ENCODE data around the gene AIMP1. TPM values are rescaled to one million over a fixed set of nuclear protein-coding genes. Genes with fewer than 3 reads are reported as not detected.

AIMP1 gene
- total and polyA plus RNA-seq, 2 of the 13 experiments (the other 11 are each of a cell fraction or from before 2014, with no cell fraction given): 28.6 to 82.9 TPM

DNA sequence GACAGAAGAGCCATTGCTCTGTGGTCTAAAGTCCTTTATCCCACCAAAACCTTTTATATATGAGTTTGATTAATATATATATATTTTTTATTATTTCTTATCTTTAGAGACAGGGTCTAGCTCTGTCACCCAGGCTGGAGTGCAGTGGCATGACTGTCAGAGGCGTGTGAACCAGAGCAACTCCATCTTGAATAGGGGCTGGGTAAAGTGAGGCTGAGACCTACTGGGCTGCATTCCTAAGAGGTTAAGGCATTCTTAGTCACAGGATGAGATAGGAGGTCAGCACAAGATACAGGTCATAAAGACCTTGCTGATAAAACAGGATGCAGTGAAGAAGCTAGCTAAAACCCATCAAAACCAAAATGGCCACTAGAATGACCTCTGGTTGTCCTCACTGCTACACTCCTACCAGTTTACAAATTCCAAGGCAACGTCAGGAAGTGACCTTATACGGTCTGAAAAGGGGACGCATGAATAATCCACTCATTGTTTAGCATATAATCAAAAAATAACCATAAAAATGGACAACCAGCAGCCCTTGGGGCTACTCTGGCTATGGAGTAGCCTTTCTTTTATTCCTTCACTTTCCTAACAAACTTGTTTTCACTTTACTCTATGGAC lies 10.8 kb upstream of the AIMP1 start (continued):
- TF ChIP-seq, protein P1, sequence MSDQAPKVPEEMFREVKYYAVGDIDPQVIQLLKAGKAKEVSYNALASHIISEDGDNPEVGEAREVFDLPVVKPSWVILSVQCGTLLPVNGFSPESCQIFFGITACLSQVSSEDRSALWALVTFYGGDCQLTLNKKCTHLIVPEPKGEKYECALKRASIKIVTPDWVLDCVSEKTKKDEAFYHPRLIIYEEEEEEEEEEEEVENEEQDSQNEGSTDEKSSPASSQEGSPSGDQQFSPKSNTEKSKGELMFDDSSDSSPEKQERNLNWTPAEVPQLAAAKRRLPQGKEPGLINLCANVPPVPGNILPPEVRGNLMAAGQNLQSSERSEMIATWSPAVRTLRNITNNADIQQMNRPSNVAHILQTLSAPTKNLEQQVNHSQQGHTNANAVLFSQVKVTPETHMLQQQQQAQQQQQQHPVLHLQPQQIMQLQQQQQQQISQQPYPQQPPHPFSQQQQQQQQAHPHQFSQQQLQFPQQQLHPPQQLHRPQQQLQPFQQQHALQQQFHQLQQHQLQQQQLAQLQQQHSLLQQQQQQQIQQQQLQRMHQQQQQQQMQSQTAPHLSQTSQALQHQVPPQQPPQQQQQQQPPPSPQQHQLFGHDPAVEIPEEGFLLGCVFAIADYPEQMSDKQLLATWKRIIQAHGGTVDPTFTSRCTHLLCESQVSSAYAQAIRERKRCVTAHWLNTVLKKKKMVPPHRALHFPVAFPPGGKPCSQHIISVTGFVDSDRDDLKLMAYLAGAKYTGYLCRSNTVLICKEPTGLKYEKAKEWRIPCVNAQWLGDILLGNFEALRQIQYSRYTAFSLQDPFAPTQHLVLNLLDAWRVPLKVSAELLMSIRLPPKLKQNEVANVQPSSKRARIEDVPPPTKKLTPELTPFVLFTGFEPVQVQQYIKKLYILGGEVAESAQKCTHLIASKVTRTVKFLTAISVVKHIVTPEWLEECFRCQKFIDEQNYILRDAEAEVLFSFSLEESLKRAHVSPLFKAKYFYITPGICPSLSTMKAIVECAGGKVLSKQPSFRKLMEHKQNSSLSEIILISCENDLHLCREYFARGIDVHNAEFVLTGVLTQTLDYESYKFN (CRISPR knock-in tag; conservative IDR thresholded peaks at IDR 0.05): no peak
- TF ChIP-seq POLR2A (IDR thresholded peaks at IDR 0.05; ENCODE audit: insufficient read depth in 1 of 2, low read depth in 2 of 2, low read length in 2 of 2) (no peak), ZNF749 (CRISPR knock-in tag; IDR thresholded peaks at IDR 0.05; ENCODE audit: borderline replicate concordance) (no peak)
- TF ChIP-seq, protein P2, sequence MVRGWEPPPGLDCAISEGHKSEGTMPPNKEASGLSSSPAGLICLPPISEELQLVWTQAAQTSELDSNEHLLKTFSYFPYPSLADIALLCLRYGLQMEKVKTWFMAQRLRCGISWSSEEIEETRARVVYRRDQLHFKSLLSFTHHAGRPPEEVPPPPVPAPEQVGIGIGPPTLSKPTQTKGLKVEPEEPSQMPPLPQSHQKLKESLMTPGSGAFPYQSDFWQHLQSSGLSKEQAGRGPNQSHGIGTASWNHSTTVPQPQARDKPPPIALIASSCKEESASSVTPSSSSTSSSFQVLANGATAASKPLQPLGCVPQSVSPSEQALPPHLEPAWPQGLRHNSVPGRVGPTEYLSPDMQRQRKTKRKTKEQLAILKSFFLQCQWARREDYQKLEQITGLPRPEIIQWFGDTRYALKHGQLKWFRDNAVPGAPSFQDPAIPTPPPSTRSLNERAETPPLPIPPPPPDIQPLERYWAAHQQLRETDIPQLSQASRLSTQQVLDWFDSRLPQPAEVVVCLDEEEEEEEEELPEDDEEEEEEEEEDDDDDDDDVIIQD (CRISPR knock-in tag; IDR thresholded peaks at IDR 0.05; ENCODE audit: low read depth): no peak
- TF ChIP-seq, protein P3, sequence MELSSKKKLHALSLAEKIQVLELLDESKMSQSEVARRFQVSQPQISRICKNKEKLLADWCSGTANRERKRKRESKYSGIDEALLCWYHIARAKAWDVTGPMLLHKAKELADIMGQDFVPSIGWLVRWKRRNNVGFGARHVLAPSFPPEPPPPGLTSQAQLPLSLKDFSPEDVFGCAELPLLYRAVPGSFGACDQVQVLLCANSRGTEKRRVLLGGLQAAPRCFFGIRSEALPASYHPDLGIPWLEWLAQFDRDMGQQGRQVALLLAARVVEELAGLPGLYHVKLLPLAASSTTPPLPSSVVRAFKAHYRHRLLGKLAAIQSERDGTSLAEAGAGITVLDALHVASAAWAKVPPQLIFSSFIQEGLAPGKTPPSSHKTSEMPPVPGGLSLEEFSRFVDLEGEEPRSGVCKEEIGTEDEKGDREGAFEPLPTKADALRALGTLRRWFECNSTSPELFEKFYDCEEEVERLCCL (CRISPR knock-in tag; IDR thresholded peaks at IDR 0.05; ENCODE audit: borderline replicate concordance): no peak

DNA sequence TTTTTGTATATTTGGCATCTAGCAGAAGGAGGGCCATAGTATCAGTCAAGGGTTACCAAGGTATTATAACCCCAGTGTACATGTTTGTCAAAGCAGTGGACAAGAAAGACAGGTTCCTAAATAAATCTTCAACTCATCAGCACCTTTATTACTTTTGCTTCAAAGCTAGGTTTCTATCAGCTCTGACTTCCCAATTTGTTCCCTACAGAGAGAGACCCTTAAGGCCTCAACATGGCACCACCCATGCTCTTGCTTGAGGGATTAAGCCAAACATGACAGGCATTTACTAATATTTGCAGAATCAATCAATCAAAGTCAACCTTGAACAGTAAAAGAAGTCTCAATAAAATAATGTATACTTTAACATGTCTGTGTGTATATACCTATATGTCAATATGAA lies 9.8 kb upstream of the AIMP1 start:
- Histone ChIP-seq H3K4me2 (ENCODE audit: low read depth, low read length) (no peak overlapping the region), H2AFZ (ENCODE audit: low read length) (no peak overlapping the region), H3K79me2 (ENCODE audit: insufficient read depth, low read length) (peaks cover 89% of the 10 kb centered on the region), H3K27ac (ENCODE audit: extremely low read length, insufficient read depth, low read length) (no peak overlapping the region), H3K9ac (ENCODE audit: insufficient read depth, low read depth, low read length) (no peak overlapping the region), H3K36me3 (replicated peaks in 1 of 2; ENCODE audit: control insufficient read depth in 1 of 2, insufficient read depth in 2 of 2, low read length in 2 of 2) (peaks cover 6 to 35% of the 10 kb centered on the region in 2 experiments), H3K9me3 (ENCODE audit: low read length) (no peaks in the 10 kb centered on the region), H4K20me1 (ENCODE audit: insufficient read depth, low read length) (no peaks in the 10 kb centered on the region), H3K27me3 (ENCODE audit: control insufficient read depth in 1 of 2, insufficient read depth in 2 of 2, low read length in 2 of 2) (no peaks in the 10 kb centered on the region), H3K4me1 (ENCODE audit: insufficient read depth, low read length) (peaks cover 70% of the 10 kb centered on the region), H3K4me3 (replicated peaks in 1 of 3; ENCODE audit: insufficient read depth in 1 of 3, low read depth in 2 of 3, low read length in 3 of 3) (no peak overlapping the region)
- ChIA-PET POLR2A (interaction anchor here (2.7 kb wide), 1 partner anchor 9 kb away, joined by 10 read pairs; the partner anchor contains the start of genes AIMP1 and TBCK), CTCF (ENCODE audit: low intra/inter-chr PET ratio, low total read pairs) (no interaction called here)
- no peak for ATAC-seq
- intact Hi-C loops (cut with micrococcal nuclease; ENCODE audit: unreplicated experiment) (no loop called here), in situ Hi-C loops (cut with HindIII; ENCODE audit: extremely low pct_ligation_motif_present, low pct_unique_long_range_greater_than_20kb) (no loop called here)
- no peak for DNase-seq (ENCODE audit: low spot score)
- TF ChIP-seq, protein P4, sequence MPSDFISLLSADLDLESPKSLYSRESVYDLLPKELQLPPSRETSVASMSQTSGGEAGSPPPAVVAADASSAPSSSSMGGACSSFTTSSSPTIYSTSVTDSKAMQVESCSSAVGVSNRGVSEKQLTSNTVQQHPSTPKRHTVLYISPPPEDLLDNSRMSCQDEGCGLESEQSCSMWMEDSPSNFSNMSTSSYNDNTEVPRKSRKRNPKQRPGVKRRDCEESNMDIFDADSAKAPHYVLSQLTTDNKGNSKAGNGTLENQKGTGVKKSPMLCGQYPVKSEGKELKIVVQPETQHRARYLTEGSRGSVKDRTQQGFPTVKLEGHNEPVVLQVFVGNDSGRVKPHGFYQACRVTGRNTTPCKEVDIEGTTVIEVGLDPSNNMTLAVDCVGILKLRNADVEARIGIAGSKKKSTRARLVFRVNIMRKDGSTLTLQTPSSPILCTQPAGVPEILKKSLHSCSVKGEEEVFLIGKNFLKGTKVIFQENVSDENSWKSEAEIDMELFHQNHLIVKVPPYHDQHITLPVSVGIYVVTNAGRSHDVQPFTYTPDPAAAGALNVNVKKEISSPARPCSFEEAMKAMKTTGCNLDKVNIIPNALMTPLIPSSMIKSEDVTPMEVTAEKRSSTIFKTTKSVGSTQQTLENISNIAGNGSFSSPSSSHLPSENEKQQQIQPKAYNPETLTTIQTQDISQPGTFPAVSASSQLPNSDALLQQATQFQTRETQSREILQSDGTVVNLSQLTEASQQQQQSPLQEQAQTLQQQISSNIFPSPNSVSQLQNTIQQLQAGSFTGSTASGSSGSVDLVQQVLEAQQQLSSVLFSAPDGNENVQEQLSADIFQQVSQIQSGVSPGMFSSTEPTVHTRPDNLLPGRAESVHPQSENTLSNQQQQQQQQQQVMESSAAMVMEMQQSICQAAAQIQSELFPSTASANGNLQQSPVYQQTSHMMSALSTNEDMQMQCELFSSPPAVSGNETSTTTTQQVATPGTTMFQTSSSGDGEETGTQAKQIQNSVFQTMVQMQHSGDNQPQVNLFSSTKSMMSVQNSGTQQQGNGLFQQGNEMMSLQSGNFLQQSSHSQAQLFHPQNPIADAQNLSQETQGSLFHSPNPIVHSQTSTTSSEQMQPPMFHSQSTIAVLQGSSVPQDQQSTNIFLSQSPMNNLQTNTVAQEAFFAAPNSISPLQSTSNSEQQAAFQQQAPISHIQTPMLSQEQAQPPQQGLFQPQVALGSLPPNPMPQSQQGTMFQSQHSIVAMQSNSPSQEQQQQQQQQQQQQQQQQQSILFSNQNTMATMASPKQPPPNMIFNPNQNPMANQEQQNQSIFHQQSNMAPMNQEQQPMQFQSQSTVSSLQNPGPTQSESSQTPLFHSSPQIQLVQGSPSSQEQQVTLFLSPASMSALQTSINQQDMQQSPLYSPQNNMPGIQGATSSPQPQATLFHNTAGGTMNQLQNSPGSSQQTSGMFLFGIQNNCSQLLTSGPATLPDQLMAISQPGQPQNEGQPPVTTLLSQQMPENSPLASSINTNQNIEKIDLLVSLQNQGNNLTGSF (CRISPR knock-in tag; IDR thresholded peaks at IDR 0.05): no peak
- no peak for TF ChIP-seq GTF3A (CRISPR knock-in tag; conservative IDR thresholded peaks at IDR 0.05)
- no TSS peak for BruUV-seq (replicated peaks)
- no peak for FAIRE-seq

Measured in HepG2 (cell line).